Transverse colon (tissue), 4 donors: Measurements from ENCODE around the gene AGBL4.

Source experiments
- CTCF ChIP-seq, 5 experiments: fragments of 200-600 bp in 3 of 5; fragments of 450-650 bp in 2 of 5; sonication (generic) in 3 of 5; IDR thresholded peaks; 1 replicate in 2 of 5; 2 replicates in 3 of 5; pipeline ENCODE4 v1.5.1; 2016 to 2017; ENCODE audit warnings: antibody characterized with exemption in 5 of 5, inconsistent platforms in 3 of 5, mild to moderate bottlenecking in 2 of 5, moderate library complexity in 1 of 5
- POLR2A ChIP-seq: fragments of 450-650 bp; IDR thresholded peaks from one replicate; pipeline ENCODE4 v1.6.1; 2016; ENCODE audit warnings: antibody characterized with exemption, mild to moderate bottlenecking, moderate library complexity
- POLR2AphosphoS5 ChIP-seq, 3 donors: sonication (generic); formaldehyde crosslinking; IDR thresholded peaks; one replicate each; pipeline ENCODE4 v1.6.1; 2016; ENCODE audit warnings: antibody characterized with exemption in 3 of 3

GRCh38 chr1:48939042-48939441 lies 1084.7 kb downstream of the AGBL4 start:
- TF ChIP-seq POLR2AphosphoS5 (IDR thresholded peaks at IDR 0.05), result no peak
- no peak for TF ChIP-seq CTCF (IDR thresholded peaks at IDR 0.05)
- no peak for TF ChIP-seq POLR2A
